Neural cell (in vitro differentiated cells): ENCODE results near the gene NGFR. TPM values are rescaled to one million over a fixed set of nuclear protein-coding genes. Genes with fewer than 3 reads are reported as not detected.

Experiments used
- H2AFZ ChIP-seq: fragments of 200-600, 300-800 bp; sonication (generic), shearing (Covaris generic); 2 replicates; pipeline ENCODE4 v1.6.0; 2014; ENCODE audit warnings: low read depth, mild to moderate bottlenecking, antibody characterized with exemption, low read length, moderate library complexity
- H3F3A ChIP-seq: fragments of 200-600 bp; shearing (Covaris generic); 2 replicates; pipeline ENCODE4 v1.6.1; 2016; ENCODE audit warnings: mild to moderate bottlenecking, moderate library complexity, mixed read lengths, antibody characterized with exemption, low read length; ENCODE audit not compliant: insufficient read depth, poor library complexity, severe bottlenecking
- H3K27ac ChIP-seq: fragments of 200-600, 300-800 bp; sonication (generic), shearing (Covaris generic); 2 replicates; pipeline ENCODE4 v1.5.1; 2014; ENCODE audit warnings: mild to moderate bottlenecking, low read length, moderate library complexity
- H3K27me3 ChIP-seq: fragments of 300-800, 200-600 bp; sonication (generic), shearing (Covaris generic); 2 replicates; pipeline ENCODE4 v1.6.0; 2014; ENCODE audit warnings: mild to moderate bottlenecking, low read depth, low read length, moderate library complexity; ENCODE audit not compliant: insufficient read depth
- H3K36me3 ChIP-seq: fragments of 300-800, 200-600 bp; sonication (generic), shearing (Covaris generic); 2 replicates; pipeline ENCODE4 v1.5.1; 2014; ENCODE audit warnings: mild to moderate bottlenecking, antibody characterized with exemption, low read length, moderate library complexity; ENCODE audit not compliant: insufficient read depth
- H3K4me2 ChIP-seq: fragments of 300-800, 200-600 bp; sonication (generic), shearing (Covaris generic); 2 replicates; pipeline ENCODE4 v1.6.0; 2014; ENCODE audit warnings: mild to moderate bottlenecking, low read length
- H3K4me3 ChIP-seq: fragments of 300-800, 200-600 bp; sonication (generic), shearing (Covaris generic); 2 replicates; pipeline ENCODE4 v1.5.1; 2014; ENCODE audit warnings: mild to moderate bottlenecking, low read length, moderate library complexity
- H3K79me2 ChIP-seq: fragments of 200-600 bp; shearing (Covaris generic); replicated peaks from 2 replicates; pipeline ENCODE4 v1.6.0; 2014; ENCODE audit warnings: mild to moderate bottlenecking, low read length, moderate library complexity; ENCODE audit not compliant: insufficient read depth
- H3K9ac ChIP-seq: fragments of 300-800, 200-600 bp; sonication (generic), shearing (Covaris generic); 2 replicates; pipeline ENCODE4 v1.6.1; 2016; ENCODE audit warnings: mild to moderate bottlenecking, low read length, mixed read lengths
- H3K9me2 ChIP-seq: fragments of 200-600 bp; shearing (Covaris generic); 2 replicates; pipeline ENCODE4 v1.6.1; 2016; ENCODE audit warnings: mild to moderate bottlenecking, low read length, mixed read lengths; ENCODE audit not compliant: insufficient read depth
- H3K9me3 ChIP-seq: fragments of 200-600, 300-800 bp; sonication (generic), shearing (Covaris generic); 2 replicates; pipeline ENCODE4 v1.6.1; 2016; ENCODE audit warnings: mild to moderate bottlenecking, mixed run types, low read length, moderate library complexity, mixed read lengths
- H4K20me1 ChIP-seq: fragments of 200-600 bp; shearing (Covaris generic); 2 replicates; pipeline ENCODE4 v1.6.1; 2016; ENCODE audit warnings: mild to moderate bottlenecking, mixed run types; ENCODE audit not compliant: insufficient read depth
- CTCF ChIP-seq: fragments of 450-650 bp; IDR thresholded peaks from 2 replicates; pipeline ENCODE4 v1.5.1; 2014; ENCODE audit warnings: antibody characterized with exemption, mild to moderate bottlenecking, moderate library complexity; ENCODE audit not compliant: poor library complexity, severe bottlenecking
- EP300 ChIP-seq: fragments of 450-650 bp; conservative IDR thresholded peaks from 2 replicates; pipeline ENCODE4 v1.6.1; 2014; ENCODE audit warnings: antibody characterized with exemption, mild to moderate bottlenecking, moderate library complexity; ENCODE audit not compliant: poor library complexity, severe bottlenecking
- EZH2 ChIP-seq: fragments of 200-600, 300-800 bp; shearing (Covaris generic), sonication (generic); IDR thresholded peaks from 2 replicates; pipeline ENCODE4 v1.6.1; 2014; ENCODE audit warnings: antibody characterized with exemption, low read length, borderline replicate concordance, mild to moderate bottlenecking; ENCODE audit not compliant: insufficient read depth, poor library complexity, severe bottlenecking
- MXI1 ChIP-seq: fragments of 450-650 bp; conservative IDR thresholded peaks from 2 replicates; pipeline ENCODE4 v1.6.1; 2014; ENCODE audit warnings: antibody characterized with exemption, mild to moderate bottlenecking; ENCODE audit not compliant: poor library complexity, severe bottlenecking
- POLR2AphosphoS5 ChIP-seq: IDR thresholded peaks from 2 replicates; pipeline ENCODE4 v1.6.1; 2012
- RAD21 ChIP-seq: fragments of 450-650 bp; conservative IDR thresholded peaks from 2 replicates; pipeline ENCODE4 v1.6.1; 2014; ENCODE audit warnings: antibody characterized with exemption, mild to moderate bottlenecking, moderate library complexity
- REST ChIP-seq: IDR thresholded peaks from 2 replicates; pipeline ENCODE4 v1.6.1; 2012; ENCODE audit warnings: borderline replicate concordance
- SMC3 ChIP-seq: fragments of 450-650 bp; conservative IDR thresholded peaks from 2 replicates; pipeline ENCODE4 v1.6.1; 2014; ENCODE audit warnings: antibody characterized with exemption, mild to moderate bottlenecking, moderate library complexity; ENCODE audit not compliant: poor library complexity
- TAF1 ChIP-seq: IDR thresholded peaks from 2 replicates; pipeline ENCODE4 v1.6.1; 2012; ENCODE audit warnings: low read depth
- polyA plus RNA-seq: library from polyadenylated mRNA; depleted of rRNA; stranded (reverse); fragments of >200 nt; gene quantifications from 2 replicates; pipeline ENCODE4 v1.2.3, GENCODE V29; 2014

Gene NGFR
- polyA plus RNA-seq, 1 donor from 2014 or later, result 3.6 TPM

- TF ChIP-seq SMC3, result no peak
- no peak for TF ChIP-seq RAD21
- no peak for TF ChIP-seq EP300
- TF ChIP-seq MXI1, result no peak
- TF ChIP-seq TAF1, result no peak
- TF ChIP-seq POLR2AphosphoS5, result no peak
- TF ChIP-seq REST, result no peak
- no peak for TF ChIP-seq CTCF
- no peak for TF ChIP-seq EZH2
- Histone ChIP-seq H3K4me3 (no peak overlapping the region), H3K9me2 (no peaks in the 10 kb centered on the region), H2AFZ (no peak overlapping the region), H4K20me1 (no peaks in the 10 kb centered on the region), H3K27ac (no peak overlapping the region), H3K27me3 (peaks cover 2% of the 10 kb centered on the region), H3F3A (no peaks in the 10 kb centered on the region), H3K79me2 (no peaks in the 10 kb centered on the region), H3K9ac (no peak overlapping the region), H3K4me2 (no peak overlapping the region), H3K36me3 (no peaks in the 10 kb centered on the region), H3K9me3 (no peaks in the 10 kb centered on the region)
Measured at GRCh38 chr17:49506282-49506681, 11.2 kb downstream of the NGFR start.

DNA sequence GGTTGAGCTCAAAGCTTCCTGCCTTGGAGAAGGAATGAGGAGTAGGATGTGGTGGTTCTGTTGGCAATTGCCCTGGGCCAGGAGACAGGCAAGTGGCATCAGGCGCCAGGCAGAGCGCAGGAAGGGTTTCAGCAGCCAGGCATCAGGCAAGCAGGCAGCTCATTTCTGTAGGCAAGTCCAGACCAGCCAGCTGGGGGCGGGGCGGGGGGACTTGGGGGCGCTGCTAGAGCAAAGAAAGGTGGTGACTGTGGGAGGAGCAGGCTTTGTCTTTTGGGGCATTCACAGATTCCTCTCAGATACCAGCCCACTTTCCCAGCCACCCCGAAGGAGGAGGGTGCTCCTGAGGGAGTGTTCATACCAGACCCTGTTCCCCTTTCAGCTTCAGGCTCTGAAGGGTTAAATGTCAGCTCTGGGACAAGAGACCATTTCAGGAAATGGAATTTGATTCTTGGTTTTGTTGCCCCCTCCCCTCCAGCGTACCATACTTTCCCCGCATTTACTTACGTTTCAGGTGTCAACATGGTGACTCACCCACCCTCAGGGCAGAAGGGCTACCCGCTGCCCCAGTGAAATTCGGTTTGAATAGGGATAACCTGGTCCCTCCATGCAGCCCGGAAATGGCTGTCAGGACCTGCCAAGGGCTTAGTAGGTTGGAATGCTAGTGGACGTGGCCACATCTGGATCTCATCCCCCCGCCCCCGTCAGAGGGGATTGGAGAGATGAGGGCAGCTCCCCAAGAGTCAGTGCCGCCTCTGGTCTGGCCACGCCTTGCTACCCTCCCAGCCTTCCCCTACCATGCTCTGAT, 13.2 kb downstream of the NGFR start:
- Histone ChIP-seq H3F3A (no peaks in the 10 kb centered on the region), H4K20me1 (no peaks in the 10 kb centered on the region), H3K79me2 (no peaks in the 10 kb centered on the region), H3K9me2 (no peaks in the 10 kb centered on the region), H3K4me3 (no peak overlapping the region), H3K4me2 (no peak overlapping the region), H2AFZ (no peak overlapping the region), H3K9me3 (no peaks in the 10 kb centered on the region), H3K9ac (no peak overlapping the region), H3K27ac (no peak overlapping the region), H3K27me3 (no peaks in the 10 kb centered on the region), H3K36me3 (no peaks in the 10 kb centered on the region)
- TF ChIP-seq SMC3 (no peak), POLR2AphosphoS5 (no peak), EP300 (no peak), REST (no peak), EZH2 (no peak), RAD21 (no peak), MXI1 (no peak), TAF1 (no peak), CTCF (no peak)
